GM23338 (cell line): ENCODE results near the gene FRMD1. TPM values are rescaled to one million over a fixed set of nuclear protein-coding genes. Genes with fewer than 3 reads are reported as not detected.

Experiments used
- ATAC-seq: fragments of 200-7000 bp; cut with Tn5 transposase; 3 replicates; pipeline ENCODE4 v1.9.1; 2020
- DNase-seq: peaks from one replicate; pipeline ENCODE4 v3.0.0-alpha.2; 2015; ENCODE audit warnings: low spot score
- H2AFZ ChIP-seq: fragments of 200-600 bp; sonication (generic); 2 replicates; pipeline ENCODE4 v1.8.0; 2016; ENCODE audit warnings: antibody characterized with exemption, mild to moderate bottlenecking, moderate library complexity
- H3F3A ChIP-seq: fragments of 200-600 bp; sonication (generic); replicated peaks from 2 replicates; pipeline ENCODE4 v1.8.0; 2017; ENCODE audit warnings: antibody characterized with exemption, mixed run types, low read depth
- H3K27ac ChIP-seq: fragments of 200-600 bp; sonication (generic); 2 replicates; pipeline ENCODE4 v1.6.1; 2016; ENCODE audit warnings: low read depth
- H3K27me3 ChIP-seq: fragments of 200-600 bp; sonication (generic); 2 replicates; pipeline ENCODE4 v1.8.0; 2016; ENCODE audit warnings: mild to moderate bottlenecking, mixed run types, moderate library complexity; ENCODE audit not compliant: insufficient read depth
- H3K36me3 ChIP-seq: fragments of 200-600 bp; sonication (generic); 2 replicates; pipeline ENCODE4 v1.8.0; 2016; ENCODE audit warnings: mild to moderate bottlenecking; ENCODE audit not compliant: insufficient read depth
- H3K4me1 ChIP-seq: fragments of 200-600 bp; sonication (generic); 2 replicates; pipeline ENCODE4 v1.8.0; 2016; ENCODE audit warnings: mild to moderate bottlenecking, moderate library complexity; ENCODE audit not compliant: insufficient read depth
- H3K4me2 ChIP-seq: fragments of 200-600 bp; sonication (generic); 2 replicates; pipeline ENCODE4 v1.7.1; 2017; ENCODE audit warnings: mixed run types
- H3K4me3 ChIP-seq: fragments of 200-600 bp; sonication (generic); 2 replicates; pipeline ENCODE4 v1.6.1; 2016; ENCODE audit warnings: mixed run types
- H3K79me2 ChIP-seq: fragments of 200-600 bp; sonication (generic); replicated peaks from 2 replicates; pipeline ENCODE4 v1.8.0; 2017; ENCODE audit warnings: mild to moderate bottlenecking; ENCODE audit not compliant: insufficient read depth
- H3K9me2 ChIP-seq: fragments of 200-600 bp; sonication (generic); 2 replicates; pipeline ENCODE4 v1.8.0; 2017; ENCODE audit not compliant: insufficient read depth
- H4K20me1 ChIP-seq: fragments of 200-600 bp; sonication (generic); replicated peaks from 2 replicates; pipeline ENCODE4 v1.8.0; 2017; ENCODE audit warnings: mild to moderate bottlenecking; ENCODE audit not compliant: insufficient read depth
- H3K27ac Mint-ChIP-seq: 2 replicates; pipeline ENCODE4 v1.8.0; 2020; ENCODE audit warnings: inconsistent platforms, mild to moderate bottlenecking, moderate library complexity, mixed read lengths
- H3K27me3 Mint-ChIP-seq: 3 replicates; pipeline ENCODE4 v1.8.0; 2022; ENCODE audit warnings: low read depth, mild to moderate bottlenecking, moderate library complexity, mixed read lengths, inconsistent platforms; ENCODE audit not compliant: insufficient read depth, poor library complexity
- H3K36me3 Mint-ChIP-seq: 3 replicates; pipeline ENCODE4 v1.8.0; 2021; ENCODE audit warnings: low read depth, mild to moderate bottlenecking, inconsistent platforms, moderate library complexity, mixed read lengths
- H3K4me1 Mint-ChIP-seq: 3 replicates; pipeline ENCODE4 v1.8.0; 2020; ENCODE audit warnings: mild to moderate bottlenecking, inconsistent platforms, mixed read lengths
- H3K4me3 Mint-ChIP-seq: 3 replicates; pipeline ENCODE4 v1.8.0; 2021; ENCODE audit warnings: moderate library complexity, mild to moderate bottlenecking, inconsistent platforms, mixed read lengths
- H3K9me3 Mint-ChIP-seq: 3 replicates; pipeline ENCODE4 v1.8.0; 2020; ENCODE audit warnings: moderate library complexity, mild to moderate bottlenecking, inconsistent platforms, mixed read lengths
- CREB1 ChIP-seq: fragments of 250-450 bp; sonication (Bioruptor Pico); IDR thresholded peaks from 2 replicates; pipeline ENCODE4 v1.5.0; 2020; ENCODE audit warnings: low read depth, mild to moderate bottlenecking, moderate library complexity
- EZH2 ChIP-seq: fragments of 200-600 bp; sonication (generic); IDR thresholded peaks from one replicate; pipeline ENCODE4 v1.8.0; 2017; ENCODE audit warnings: antibody characterized with exemption, mild to moderate bottlenecking, low read depth; ENCODE audit not compliant: unreplicated experiment
- EZH2phosphoT487 ChIP-seq: fragments of 200-600 bp; sonication (generic); IDR thresholded peaks from one replicate; pipeline ENCODE4 v1.8.1; 2018; ENCODE audit warnings: antibody characterized with exemption; ENCODE audit not compliant: unreplicated experiment
- JUNB ChIP-seq: IDR thresholded peaks from one replicate; pipeline ENCODE4 v1.6.1; 2016; ENCODE audit warnings: antibody characterized with exemption; ENCODE audit not compliant: unreplicated experiment
- NANOG ChIP-seq: IDR thresholded peaks from 2 replicates; pipeline ENCODE4 v1.6.1; 2016; ENCODE audit warnings: antibody characterized with exemption, borderline replicate concordance
- POLR2AphosphoS5 ChIP-seq: IDR thresholded peaks from 2 replicates; pipeline ENCODE4 v1.6.1; 2016; ENCODE audit warnings: antibody characterized with exemption, low read depth
- STAT1 ChIP-seq: IDR thresholded peaks from one replicate; pipeline ENCODE4 v1.6.1; 2016; ENCODE audit warnings: antibody characterized with exemption; ENCODE audit not compliant: unreplicated experiment
- ZNF114 ChIP-seq: fragments of 250-450 bp; sonication (Bioruptor Pico); IDR thresholded peaks from 2 replicates; pipeline ENCODE4 v1.5.0; 2020; ENCODE audit warnings: mild to moderate bottlenecking, moderate library complexity
- ZNF331 ChIP-seq: fragments of 250-450 bp; sonication (Bioruptor Pico); IDR thresholded peaks from 2 replicates; pipeline ENCODE4 v1.5.0; 2020; ENCODE audit warnings: low read depth, mild to moderate bottlenecking, moderate library complexity
- polyA plus RNA-seq: library from polyadenylated mRNA; unstranded; fragments of >200 nt; fragmentation: Nextera tagmentation; extraction: Ambion mirVana; gene quantifications from 2 replicates; pipeline ENCODE4 v1.2.1, GENCODE V29; 2016
- total RNA-seq: library from RNA; depleted of rRNA; stranded (reverse); fragments of >200 nt; shearing (Covaris generic); gene quantifications from 2 replicates; pipeline ENCODE4 v1.2.3, GENCODE V29; 2014
- TF ChIP-seq, protein P1 (sequence below): IDR thresholded peaks from 2 replicates; pipeline ENCODE4 v1.6.1; 2016; ENCODE audit warnings: antibody characterized with exemption
- TF ChIP-seq, protein P2 (sequence below): IDR thresholded peaks from one replicate; pipeline ENCODE4 v1.6.1; 2018; ENCODE audit warnings: antibody characterized with exemption; ENCODE audit not compliant: unreplicated experiment
- TF ChIP-seq, protein P3 (sequence below), 2 experiments: fragments of 200-600 bp in 1 of 2; sonication (generic) in 1 of 2; conservative IDR thresholded peaks; 2 replicates each; pipeline versions ENCODE4 v1.5.1 to v1.6.1; 2016 to 2017; ENCODE audit warnings: antibody characterized with exemption in 2 of 2, low read depth in 2 of 2, mild to moderate bottlenecking in 2 of 2, moderate library complexity in 1 of 2

Gene FRMD1
- total and polyA plus RNA-seq, 2 experiments from 2014 or later, result 1.0 to 2.0 TPM

DNA sequence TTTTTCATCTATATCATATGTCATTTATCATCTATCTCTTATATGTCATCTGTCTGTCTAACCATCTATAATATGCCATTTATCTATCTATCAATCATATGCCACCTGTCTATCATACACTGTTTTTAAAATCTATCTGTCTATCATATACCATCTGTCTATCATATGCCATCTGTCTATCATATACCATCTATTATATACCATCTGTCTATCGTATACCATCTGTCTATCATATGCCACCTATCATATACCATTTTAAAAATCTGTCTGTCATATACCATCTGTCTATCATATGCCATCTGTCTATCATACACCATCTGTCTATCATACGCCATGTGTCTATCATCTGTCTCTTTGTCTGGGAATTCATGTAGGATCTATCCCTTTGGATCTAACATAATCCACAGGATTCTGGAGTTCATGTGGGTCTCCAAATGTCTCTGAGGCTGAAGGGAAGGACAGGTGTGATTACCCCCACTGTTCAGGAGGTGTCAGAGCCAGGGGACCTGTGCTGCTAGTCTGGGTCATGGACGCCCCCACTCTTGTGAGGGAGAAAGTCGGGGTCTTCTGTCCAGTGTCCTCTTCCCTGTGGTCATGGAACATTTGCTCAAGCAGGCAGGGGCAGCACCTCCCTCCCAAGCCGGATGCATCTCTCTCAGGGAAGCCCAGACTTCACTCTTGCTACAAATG is 36.9 kb upstream of the FRMD1 start:
- Histone ChIP-seq H3K27me3 (no peaks in the 10 kb centered on the region), H3K4me3 (no peak overlapping the region), H3K36me3 (no peaks in the 10 kb centered on the region), H3K79me2 (no peaks in the 10 kb centered on the region), H4K20me1 (no peaks in the 10 kb centered on the region), H3K4me2 (no peak overlapping the region), H3K4me1 (no peaks in the 10 kb centered on the region), H3F3A (no peaks in the 10 kb centered on the region), H3K9me2 (peaks cover 7% of the 10 kb centered on the region), H2AFZ (no peak overlapping the region), H3K27ac (no peak overlapping the region)
- no peaks in the 10 kb centered on the region for H3K36me3 Mint-ChIP-seq
- TF ChIP-seq EZH2phosphoT487 (no peak), JUNB (no peak), NANOG (no peak), EZH2 (no peak), CREB1 (CRISPR knock-in tag) (no peak), ZNF331 (no peak), ZNF114 (CRISPR knock-in tag) (no peak), POLR2AphosphoS5 (no peak), STAT1 (no peak)
- TF ChIP-seq, protein P1, sequence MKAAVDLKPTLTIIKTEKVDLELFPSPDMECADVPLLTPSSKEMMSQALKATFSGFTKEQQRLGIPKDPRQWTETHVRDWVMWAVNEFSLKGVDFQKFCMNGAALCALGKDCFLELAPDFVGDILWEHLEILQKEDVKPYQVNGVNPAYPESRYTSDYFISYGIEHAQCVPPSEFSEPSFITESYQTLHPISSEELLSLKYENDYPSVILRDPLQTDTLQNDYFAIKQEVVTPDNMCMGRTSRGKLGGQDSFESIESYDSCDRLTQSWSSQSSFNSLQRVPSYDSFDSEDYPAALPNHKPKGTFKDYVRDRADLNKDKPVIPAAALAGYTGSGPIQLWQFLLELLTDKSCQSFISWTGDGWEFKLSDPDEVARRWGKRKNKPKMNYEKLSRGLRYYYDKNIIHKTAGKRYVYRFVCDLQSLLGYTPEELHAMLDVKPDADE, result no peak
- TF ChIP-seq, protein P2, sequence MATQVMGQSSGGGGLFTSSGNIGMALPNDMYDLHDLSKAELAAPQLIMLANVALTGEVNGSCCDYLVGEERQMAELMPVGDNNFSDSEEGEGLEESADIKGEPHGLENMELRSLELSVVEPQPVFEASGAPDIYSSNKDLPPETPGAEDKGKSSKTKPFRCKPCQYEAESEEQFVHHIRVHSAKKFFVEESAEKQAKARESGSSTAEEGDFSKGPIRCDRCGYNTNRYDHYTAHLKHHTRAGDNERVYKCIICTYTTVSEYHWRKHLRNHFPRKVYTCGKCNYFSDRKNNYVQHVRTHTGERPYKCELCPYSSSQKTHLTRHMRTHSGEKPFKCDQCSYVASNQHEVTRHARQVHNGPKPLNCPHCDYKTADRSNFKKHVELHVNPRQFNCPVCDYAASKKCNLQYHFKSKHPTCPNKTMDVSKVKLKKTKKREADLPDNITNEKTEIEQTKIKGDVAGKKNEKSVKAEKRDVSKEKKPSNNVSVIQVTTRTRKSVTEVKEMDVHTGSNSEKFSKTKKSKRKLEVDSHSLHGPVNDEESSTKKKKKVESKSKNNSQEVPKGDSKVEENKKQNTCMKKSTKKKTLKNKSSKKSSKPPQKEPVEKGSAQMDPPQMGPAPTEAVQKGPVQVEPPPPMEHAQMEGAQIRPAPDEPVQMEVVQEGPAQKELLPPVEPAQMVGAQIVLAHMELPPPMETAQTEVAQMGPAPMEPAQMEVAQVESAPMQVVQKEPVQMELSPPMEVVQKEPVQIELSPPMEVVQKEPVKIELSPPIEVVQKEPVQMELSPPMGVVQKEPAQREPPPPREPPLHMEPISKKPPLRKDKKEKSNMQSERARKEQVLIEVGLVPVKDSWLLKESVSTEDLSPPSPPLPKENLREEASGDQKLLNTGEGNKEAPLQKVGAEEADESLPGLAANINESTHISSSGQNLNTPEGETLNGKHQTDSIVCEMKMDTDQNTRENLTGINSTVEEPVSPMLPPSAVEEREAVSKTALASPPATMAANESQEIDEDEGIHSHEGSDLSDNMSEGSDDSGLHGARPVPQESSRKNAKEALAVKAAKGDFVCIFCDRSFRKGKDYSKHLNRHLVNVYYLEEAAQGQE, result no peak
- TF ChIP-seq, protein P3, sequence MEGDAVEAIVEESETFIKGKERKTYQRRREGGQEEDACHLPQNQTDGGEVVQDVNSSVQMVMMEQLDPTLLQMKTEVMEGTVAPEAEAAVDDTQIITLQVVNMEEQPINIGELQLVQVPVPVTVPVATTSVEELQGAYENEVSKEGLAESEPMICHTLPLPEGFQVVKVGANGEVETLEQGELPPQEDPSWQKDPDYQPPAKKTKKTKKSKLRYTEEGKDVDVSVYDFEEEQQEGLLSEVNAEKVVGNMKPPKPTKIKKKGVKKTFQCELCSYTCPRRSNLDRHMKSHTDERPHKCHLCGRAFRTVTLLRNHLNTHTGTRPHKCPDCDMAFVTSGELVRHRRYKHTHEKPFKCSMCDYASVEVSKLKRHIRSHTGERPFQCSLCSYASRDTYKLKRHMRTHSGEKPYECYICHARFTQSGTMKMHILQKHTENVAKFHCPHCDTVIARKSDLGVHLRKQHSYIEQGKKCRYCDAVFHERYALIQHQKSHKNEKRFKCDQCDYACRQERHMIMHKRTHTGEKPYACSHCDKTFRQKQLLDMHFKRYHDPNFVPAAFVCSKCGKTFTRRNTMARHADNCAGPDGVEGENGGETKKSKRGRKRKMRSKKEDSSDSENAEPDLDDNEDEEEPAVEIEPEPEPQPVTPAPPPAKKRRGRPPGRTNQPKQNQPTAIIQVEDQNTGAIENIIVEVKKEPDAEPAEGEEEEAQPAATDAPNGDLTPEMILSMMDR (conservative IDR thresholded peaks at IDR 0.05; ENCODE audit: low read depth in 2 of 2), result no peak
- no peak overlapping the region for H3K27ac Mint-ChIP-seq
- H3K4me1 Mint-ChIP-seq, result peaks cover 4% of the 10 kb centered on the region; the same call in 2 of the 3 replicates
- no peaks in the 10 kb centered on the region for H3K9me3 Mint-ChIP-seq
- no peak overlapping the region for H3K4me3 Mint-ChIP-seq
- peaks cover 4% of the 10 kb centered on the region for H3K27me3 Mint-ChIP-seq
- ATAC-seq (no peak), DNase-seq (no peak)
